Fibroblast of lung (primary cell): ENCODE results near the gene RGPD4.

Experiments
- CTCF ChIP-seq, 2 donors: IDR thresholded peaks in 1 of 2; conservative IDR thresholded peaks in 1 of 2; 1 replicate in 1 of 2; 2 replicates in 1 of 2; pipeline ENCODE4 v1.5.1; 2011 to 2012; ENCODE audit warnings: low read length in 2 of 2, control low read depth in 1 of 2, inconsistent platforms in 1 of 2, low read depth in 1 of 2, mild to moderate bottlenecking in 1 of 2
- EZH2 ChIP-seq: IDR thresholded peaks from 2 replicates; pipeline ENCODE4 v1.5.1; 2012; ENCODE audit warnings: low read length, control low read depth, mild to moderate bottlenecking; ENCODE audit errors: missing control alignments

DNA sequence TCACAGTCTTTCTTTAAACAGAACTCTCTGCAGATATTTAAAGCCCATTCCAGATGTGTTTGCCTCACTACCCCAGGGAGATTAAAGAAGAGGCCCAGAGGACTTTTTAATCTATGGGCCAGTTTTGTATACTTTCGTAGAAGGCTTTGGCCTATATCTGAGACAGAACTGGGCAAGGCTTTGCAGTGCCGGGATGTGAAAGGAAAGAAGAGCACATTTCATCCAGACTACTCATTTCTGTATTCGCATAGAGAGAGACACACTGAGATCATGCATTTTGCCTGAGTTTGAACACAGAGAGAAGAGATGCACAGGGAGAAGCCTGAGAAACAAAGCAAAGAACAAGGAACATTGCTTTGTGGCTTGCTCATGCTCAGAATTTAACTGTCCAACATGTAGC is 104.7 kb downstream of the RGPD4 start:
- TF ChIP-seq CTCF (conservative IDR thresholded peaks at IDR 0.05 in 1 of 2, IDR thresholded peaks at IDR 0.05 in 1 of 2; ENCODE audit: low read depth in 1 of 2, low read length in 2 of 2) (no peak), EZH2 (no peak)
